BE2C (cell line): ENCODE results near the gene PDE10A.
"Not testable (repeated sequence)": the region's sequence is repeated elsewhere in the genome, so short reads cannot be mapped to it uniquely, and the experiment has no call there.

Experiments
- DNase-seq: peaks from one replicate; pipeline ENCODE4 v3.0.0-alpha.2; 2020
- H3K27me3 ChIP-seq: fragments of 250-450 bp; sonication (Bioruptor Pico); 2 replicates; pipeline ENCODE4 v1.5.1; 2020; ENCODE audit warnings: mild to moderate bottlenecking
- H3K36me3 ChIP-seq: fragments of 250-450 bp; sonication (Bioruptor Pico); 2 replicates; pipeline ENCODE4 v1.5.1; 2020; ENCODE audit warnings: mild to moderate bottlenecking
- H3K4me1 ChIP-seq: fragments of 250-450 bp; sonication (Bioruptor Pico); 2 replicates; pipeline ENCODE4 v1.5.1; 2020
- H3K4me3 ChIP-seq: 2 replicates; pipeline ENCODE4 v1.5.1; 2011; ENCODE audit warnings: low read depth, low read length
- H3K9me3 ChIP-seq: fragments of 250-450 bp; sonication (Bioruptor Pico); 2 replicates; pipeline ENCODE4 v1.5.1; 2020
- CTCF ChIP-seq: IDR thresholded peaks from 2 replicates; pipeline ENCODE4 v1.5.1; 2012; ENCODE audit warnings: mild to moderate bottlenecking, low read depth, low read length

Gene PDE10A

GRCh38 chr6:165484178-165484889 is 178.7 kb downstream of the PDE10A start:
- no peak for TF ChIP-seq CTCF

GRCh38 chr6:165481921-165482320 is 181.1 kb downstream of the PDE10A start:
- DNase-seq, result no peak
- H3K4me1 ChIP-seq, result no peaks in the 10 kb centered on the region
- no peak for TF ChIP-seq CTCF
- no peaks in the 10 kb centered on the region for H3K9me3 ChIP-seq
- H3K27me3 ChIP-seq, result no peaks in the 10 kb centered on the region
- H3K4me3 ChIP-seq, result no peak overlapping the region
- H3K36me3 ChIP-seq, result no peaks in the 10 kb centered on the region

More at GRCh38 chr6:165484178-165484889, 178.7 kb downstream of the PDE10A start:
- H3K36me3 ChIP-seq, result no peaks in the 10 kb centered on the region
- no peak for DNase-seq
- no peaks in the 10 kb centered on the region for H3K4me1 ChIP-seq
- no peaks in the 10 kb centered on the region for H3K9me3 ChIP-seq
- H3K27me3 ChIP-seq, result no peaks in the 10 kb centered on the region
- H3K4me3 ChIP-seq, result no peak overlapping the region

- no peak for DNase-seq
- H3K4me1 ChIP-seq, result no peaks in the 10 kb centered on the region
- no peak overlapping the region for H3K4me3 ChIP-seq
- no peaks in the 10 kb centered on the region for H3K36me3 ChIP-seq
- no peaks in the 10 kb centered on the region for H3K9me3 ChIP-seq
- TF ChIP-seq CTCF, result no peak
- H3K27me3 ChIP-seq, result no peaks in the 10 kb centered on the region
These were observed 182.1 kb downstream of the PDE10A start for GRCh38 chr6:165480916-165481315.

- Histone ChIP-seq H3K4me1 (no peaks in the 10 kb centered on the region), H3K9me3 (no peaks in the 10 kb centered on the region), H3K36me3 (no peaks in the 10 kb centered on the region), H3K4me3 (no peak overlapping the region), H3K27me3 (no peaks in the 10 kb centered on the region)
- DNase-seq, result no peak
- TF ChIP-seq CTCF, result no peak
These were observed 184.5 kb downstream of the PDE10A start for GRCh38 chr6:165478581-165478980.

- H3K27me3 ChIP-seq, result no peaks in the 10 kb centered on the region
- no peaks in the 10 kb centered on the region for H3K4me1 ChIP-seq
- no peak for DNase-seq
- H3K9me3 ChIP-seq, result no peaks in the 10 kb centered on the region
- no peak for TF ChIP-seq CTCF
- H3K4me3 ChIP-seq, result no peak overlapping the region
- H3K36me3 ChIP-seq, result no peaks in the 10 kb centered on the region
These were observed 193.6 kb downstream of the PDE10A start for GRCh38 chr6:165469483-165469882.

- H3K9me3 ChIP-seq, result no peaks in the 10 kb centered on the region
- H3K4me3 ChIP-seq, result no peak overlapping the region
- TF ChIP-seq CTCF, result no peak
- no peaks in the 10 kb centered on the region for H3K4me1 ChIP-seq
- H3K27me3 ChIP-seq, result no peaks in the 10 kb centered on the region
- no peaks in the 10 kb centered on the region for H3K36me3 ChIP-seq
- DNase-seq, result no peak
These were observed 194.5 kb downstream of the PDE10A start for GRCh38 chr6:165468340-165469235.

GRCh38 chr6:165463499-165463898 is 199.5 kb downstream of the PDE10A start:
- not testable (repeated sequence) for H3K4me3 ChIP-seq, H3K36me3 ChIP-seq, H3K27me3 ChIP-seq, H3K4me1 ChIP-seq, DNase-seq, H3K9me3 ChIP-seq

GRCh38 chr6:165459605-165460301 is 203.3 kb downstream of the PDE10A start:
- not testable (repeated sequence) for H3K4me1 ChIP-seq, DNase-seq, H3K27me3 ChIP-seq, H3K9me3 ChIP-seq, H3K4me3 ChIP-seq, H3K36me3 ChIP-seq
